GM12873 (cell line): ENCODE results near the gene HLCS.

Experiments used
- CTCF ChIP-seq: IDR thresholded peaks from 2 replicates; pipeline ENCODE4 v1.5.1; 2012; ENCODE audit warnings: low read depth, mild to moderate bottlenecking, moderate library complexity, low read length, control low read depth; ENCODE audit not compliant: insufficient read depth; ENCODE audit errors: missing control alignments

Gene HLCS

DNA sequence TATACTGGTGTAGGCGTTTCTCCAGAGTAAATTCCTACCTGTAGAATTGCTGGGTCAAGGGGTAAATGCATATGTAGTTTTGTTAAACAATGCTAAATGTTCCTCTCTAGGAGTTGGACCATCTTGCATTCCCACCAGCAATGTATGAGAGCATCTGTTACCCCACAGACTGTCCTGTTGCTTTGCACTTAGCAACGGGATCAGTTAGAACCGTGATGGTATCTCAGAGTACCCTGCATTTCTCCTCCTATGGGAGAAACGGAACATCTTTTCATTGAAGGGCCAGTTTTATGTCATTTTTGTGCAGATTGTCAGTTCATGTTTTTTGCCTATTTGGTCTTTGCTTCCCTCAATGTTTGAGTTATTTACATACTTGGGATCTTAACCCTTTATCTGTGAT lies 22.1 kb upstream of the HLCS start:
- no peak for TF ChIP-seq CTCF

DNA sequence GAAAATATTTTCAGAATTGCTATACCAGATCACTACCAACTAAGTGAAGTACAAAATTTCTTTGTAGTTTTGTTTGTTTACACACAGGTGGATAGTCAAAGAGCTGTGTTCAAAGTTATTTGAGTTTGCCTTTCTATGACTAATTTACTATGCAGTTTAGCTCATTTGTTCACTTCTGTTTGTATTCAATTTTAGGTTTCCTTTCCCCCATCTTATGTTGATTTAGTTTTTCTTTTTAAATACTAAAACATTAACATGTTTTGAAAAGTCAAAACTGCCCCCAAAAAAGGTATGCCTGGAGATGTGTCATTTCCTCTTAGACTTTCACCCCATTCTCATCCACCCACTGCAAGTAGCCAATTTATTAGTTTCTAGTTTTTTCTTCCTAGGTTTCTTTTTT lies 21.4 kb upstream of the HLCS start:
- no peak for TF ChIP-seq CTCF

DNA sequence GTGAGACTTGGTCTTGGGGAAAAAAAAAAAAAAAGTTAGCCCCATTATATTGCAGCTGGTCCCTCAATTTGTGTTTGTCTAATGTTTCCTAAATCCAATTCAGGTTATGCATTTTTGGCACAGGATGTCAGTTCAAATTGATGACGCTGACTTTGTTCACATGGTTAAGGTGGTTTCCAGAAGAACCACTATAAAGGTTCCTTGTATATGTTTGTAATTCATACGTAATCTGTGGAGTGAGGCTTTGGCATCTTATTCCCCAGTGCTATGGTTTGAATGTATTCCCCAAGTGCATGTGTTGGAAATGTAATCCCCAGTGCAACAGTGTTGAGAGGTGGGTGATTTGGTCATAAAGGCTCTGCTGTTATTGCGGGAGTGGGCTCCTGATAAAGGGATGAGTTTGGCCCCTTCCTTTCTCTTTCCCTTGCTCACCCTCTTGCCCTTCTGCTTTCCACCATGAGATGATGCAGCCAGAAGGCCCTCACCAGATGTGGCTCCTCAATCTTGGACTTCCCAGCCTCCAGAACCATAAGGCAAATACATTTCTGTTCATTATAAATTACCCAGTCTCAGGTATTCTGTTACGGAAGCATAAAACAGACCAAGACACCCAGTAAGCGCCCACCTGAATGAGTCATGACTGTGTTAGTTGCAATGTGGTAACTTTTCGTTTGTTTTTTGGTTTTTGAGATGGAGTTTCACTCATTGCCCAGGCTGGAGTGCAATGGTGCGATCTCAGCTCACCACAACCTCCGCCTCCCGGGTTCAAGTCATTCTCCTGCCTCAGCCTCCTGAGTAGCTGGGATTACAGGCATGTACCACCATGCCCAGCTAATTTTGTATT lies 19.5 kb upstream of the HLCS start:
- no peak for TF ChIP-seq CTCF

DNA sequence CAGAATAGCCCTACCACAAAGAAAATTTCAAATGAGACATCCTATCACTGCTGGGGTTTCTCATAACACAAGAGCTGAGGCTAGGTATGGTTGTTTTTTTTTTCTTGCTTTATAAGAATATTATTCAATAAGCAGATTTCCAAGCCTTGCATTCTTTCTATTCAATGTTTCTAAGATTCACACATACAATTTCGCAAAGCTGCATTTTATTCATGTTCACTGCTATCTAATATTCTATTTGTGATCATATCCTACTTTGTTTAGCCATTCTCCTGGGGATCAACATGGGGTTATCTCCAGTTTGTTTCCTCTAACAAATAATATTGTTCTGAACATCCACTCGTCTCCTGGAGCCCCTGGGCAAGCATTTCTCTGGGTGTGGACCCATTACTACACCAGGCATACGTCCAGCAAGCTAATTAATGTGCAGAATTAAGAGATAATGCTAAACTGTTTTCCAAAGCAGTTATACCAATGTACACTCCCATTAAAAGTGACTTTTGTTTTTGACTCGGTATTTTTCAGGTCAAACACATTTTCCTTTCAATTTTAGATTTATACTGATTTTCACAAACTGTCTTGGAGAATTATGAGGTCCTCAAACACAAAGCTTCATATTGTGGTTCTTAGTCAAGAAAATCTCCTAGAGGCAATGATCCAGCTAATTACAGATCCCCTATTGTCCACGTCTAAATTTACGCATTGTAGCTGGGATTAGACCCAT lies 15.7 kb upstream of the HLCS start:
- TF ChIP-seq CTCF, result no peak

DNA sequence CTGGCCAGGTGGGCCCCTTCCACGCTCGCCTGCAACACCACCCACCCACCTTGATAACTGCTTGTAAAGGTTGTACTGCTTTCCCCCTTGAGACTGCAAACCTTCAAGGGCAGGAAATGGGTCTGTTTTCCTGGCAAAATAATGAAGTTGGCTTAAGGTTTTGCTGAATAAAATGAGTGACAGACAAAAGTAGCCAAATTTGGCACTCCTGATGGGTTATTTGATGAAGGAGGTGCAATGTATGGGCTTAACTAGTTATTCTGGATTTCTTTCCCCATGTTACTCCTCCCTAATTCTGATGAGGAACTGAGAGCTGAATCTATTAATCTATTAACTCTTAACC lies 14.6 kb upstream of the HLCS start:
- no peak for TF ChIP-seq CTCF

DNA sequence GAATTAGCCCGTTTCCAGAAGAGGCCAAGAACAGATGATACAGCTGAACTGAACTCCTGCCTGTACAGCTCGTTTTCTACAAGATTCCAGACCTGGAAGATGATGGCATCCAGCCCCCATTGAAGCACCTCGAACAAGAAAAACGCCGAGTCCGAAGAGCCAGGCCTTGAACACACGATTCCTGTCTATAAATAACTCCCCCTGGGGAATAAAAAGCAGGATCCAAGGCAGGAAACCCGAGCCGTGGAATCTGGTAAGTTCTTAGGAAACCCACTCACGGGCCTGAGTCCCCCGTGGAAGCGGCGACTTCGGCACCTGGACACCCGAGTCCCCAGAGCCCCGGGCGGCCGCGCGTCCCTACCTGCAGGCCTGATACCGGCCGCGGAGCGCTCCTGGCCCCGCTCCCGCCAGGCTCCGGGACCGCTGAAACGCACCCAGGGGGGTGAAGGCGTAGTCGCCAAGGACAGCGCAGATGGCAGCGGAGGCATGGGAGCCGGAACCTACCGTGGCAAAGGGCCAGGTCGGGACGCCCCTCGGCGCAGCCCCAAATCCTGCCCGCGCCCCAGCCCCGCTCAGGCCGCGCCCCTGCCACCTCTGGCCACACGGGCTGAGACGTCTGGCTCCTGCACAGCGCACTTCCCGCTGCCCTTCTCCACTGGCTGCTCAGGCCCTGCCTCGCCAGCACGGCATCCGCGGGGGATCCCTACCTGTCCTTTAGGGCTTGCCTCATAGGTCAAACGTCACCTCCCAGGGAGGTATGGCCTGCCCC lies 14.0 kb upstream of the HLCS start:
- no peak for TF ChIP-seq CTCF
